ENCODE results near the gene CACNA2D3.

The CACNA2D3 gene

DNA sequence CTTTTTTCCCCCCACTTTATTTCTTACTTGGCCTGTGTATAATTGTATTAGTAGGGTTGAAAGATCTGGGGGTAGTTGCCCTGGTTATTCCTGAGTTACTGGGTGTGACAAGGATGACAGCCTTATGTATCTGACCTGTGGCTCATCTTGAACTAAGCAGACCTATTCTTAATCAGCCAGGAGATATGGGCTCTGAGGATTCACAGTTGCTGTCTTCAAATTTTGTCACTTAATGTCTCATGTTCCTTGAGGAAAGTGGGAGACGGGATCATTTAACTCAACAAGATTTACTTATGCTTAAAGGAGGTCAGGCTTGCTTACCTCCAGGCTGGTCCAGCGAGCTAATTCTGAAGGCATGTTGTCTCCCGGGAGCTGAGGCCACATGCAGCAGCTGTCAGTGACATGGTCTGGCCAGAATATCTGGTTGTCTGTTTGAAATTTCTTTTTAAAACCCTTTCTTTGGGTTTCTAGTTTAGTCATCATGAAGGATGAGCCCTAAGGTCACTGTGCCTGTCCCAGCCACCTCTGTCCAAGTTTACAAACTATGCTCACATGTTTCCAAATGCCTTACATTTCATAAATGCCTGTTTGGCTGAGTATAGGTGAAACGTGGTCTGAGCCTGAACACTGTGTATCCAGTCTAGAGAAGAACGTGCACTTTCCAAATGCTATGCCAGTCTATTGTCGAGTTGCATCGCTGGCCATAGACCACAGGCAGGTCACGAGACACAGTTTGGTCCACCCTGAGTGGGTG is 778.7 kb downstream of the CACNA2D3 start:
- Histone ChIP-seq H2BK5ac (ENCODE audit: low read length) (no peak overlapping the region), H3K79me2 (ENCODE audit: control insufficient read depth, insufficient read depth, low read length) (no peaks in the 10 kb centered on the region), H3K79me1 (ENCODE audit: low read length) (no peaks in the 10 kb centered on the region), H3K27ac (ENCODE audit: low read depth, low read length) (no peak overlapping the region), H3K4ac (ENCODE audit: low read depth, low read length) (no peak overlapping the region), H3K36me3 (ENCODE audit: control insufficient read depth, insufficient read depth, low read length) (peaks cover 2% of the 10 kb centered on the region), H3K4me1 (ENCODE audit: control insufficient read depth, low read depth, low read length) (no peaks in the 10 kb centered on the region), H3K9ac (ENCODE audit: low read length) (no peak overlapping the region), H2AK5ac (ENCODE audit: low read length) (no peak overlapping the region), H3K23ac (ENCODE audit: low read length) (no peak overlapping the region), H4K5ac (ENCODE audit: low read length) (no peak overlapping the region), H3K27me3 (ENCODE audit: insufficient read depth, low read length, poor library complexity) (peaks cover 2% of the 10 kb centered on the region), H3K18ac (ENCODE audit: low read length) (no peak overlapping the region), H3K4me3 (ENCODE audit: low read length) (no peak overlapping the region), H2BK15ac (replicated peaks; ENCODE audit: low read depth) (no peak overlapping the region), H3K56ac (ENCODE audit: low read length) (no peak overlapping the region), H3K4me2 (ENCODE audit: low read length) (no peak overlapping the region), H4K8ac (ENCODE audit: low read depth, low read length) (no peak overlapping the region), H2BK120ac (ENCODE audit: low read depth, low read length) (no peak overlapping the region)
- no peak for DNase-seq
- WGBS (ENCODE audit: extremely low coverage, insufficient coverage, low lambda C conversion rate): no CpG with 5 or more reads among the region's 8 CpGs

DNA sequence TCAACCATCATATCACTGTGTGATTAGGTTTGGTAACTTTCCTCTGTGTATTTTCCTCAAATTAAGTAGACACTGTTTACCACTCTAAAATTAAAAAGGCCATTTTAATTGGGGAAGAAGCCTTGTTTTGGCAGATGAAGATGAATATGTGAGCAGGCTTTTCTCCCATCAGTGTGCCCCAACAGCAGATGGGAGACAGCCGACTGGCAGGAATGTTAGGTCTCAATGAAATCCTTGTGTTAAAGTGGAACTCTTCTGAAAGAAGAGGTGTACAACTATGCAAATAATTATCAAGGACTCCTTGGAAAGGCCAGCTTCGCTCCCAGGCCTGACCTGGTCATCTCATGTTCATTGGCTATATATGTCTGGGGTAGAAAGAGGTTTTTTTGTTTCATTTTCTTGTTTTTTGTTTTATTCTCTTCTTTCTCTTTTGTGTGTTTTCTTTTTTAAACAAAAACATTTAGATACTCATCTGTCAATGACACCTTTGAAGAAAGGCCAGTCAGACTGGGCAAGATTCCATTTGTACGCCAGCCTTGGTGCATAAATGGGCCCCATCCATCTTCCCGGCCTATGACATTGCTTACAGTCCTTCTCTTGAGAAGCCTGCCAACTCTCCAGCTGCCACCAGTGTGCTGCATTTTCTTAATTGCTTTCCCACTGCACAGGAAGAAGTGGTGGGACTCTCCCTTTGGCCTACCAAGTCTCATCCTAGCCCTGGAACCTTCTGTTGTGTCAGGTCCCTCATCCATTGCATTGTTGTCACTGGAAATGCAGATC is 779.7 kb downstream of the CACNA2D3 start:
- H3K4me1 ChIP-seq (ENCODE audit: control insufficient read depth, low read depth, low read length): no peaks in the 10 kb centered on the region
- H3K18ac ChIP-seq (ENCODE audit: low read length): no peak overlapping the region
- no peak overlapping the region for H3K4me2 ChIP-seq (ENCODE audit: low read length)
- DNase-seq: no peak
- no peak overlapping the region for H2BK120ac ChIP-seq (ENCODE audit: low read depth, low read length)
- no peak overlapping the region for H3K9ac ChIP-seq (ENCODE audit: low read length)
- no peak overlapping the region for H2BK5ac ChIP-seq (ENCODE audit: low read length)
- H3K4me3 ChIP-seq (ENCODE audit: low read length): no peak overlapping the region
- peaks cover 2% of the 10 kb centered on the region for H3K27me3 ChIP-seq (ENCODE audit: insufficient read depth, low read length, poor library complexity)
- peaks cover 2% of the 10 kb centered on the region for H3K36me3 ChIP-seq (ENCODE audit: control insufficient read depth, insufficient read depth, low read length)
- H4K5ac ChIP-seq (ENCODE audit: low read length): no peak overlapping the region
- no peak overlapping the region for H3K4ac ChIP-seq (ENCODE audit: low read depth, low read length)
- no peak overlapping the region for H3K56ac ChIP-seq (ENCODE audit: low read length)
- H4K8ac ChIP-seq (ENCODE audit: low read depth, low read length): no peak overlapping the region
- no peaks in the 10 kb centered on the region for H3K79me2 ChIP-seq (ENCODE audit: control insufficient read depth, insufficient read depth, low read length)
- H3K79me1 ChIP-seq (ENCODE audit: low read length): no peaks in the 10 kb centered on the region
- WGBS (ENCODE audit: extremely low coverage, insufficient coverage, low lambda C conversion rate): no CpG with 5 or more reads among the region's 4 CpGs
- H3K23ac ChIP-seq (ENCODE audit: low read length): no peak overlapping the region
- no peak overlapping the region for H3K27ac ChIP-seq (ENCODE audit: low read depth, low read length)
- H2BK15ac ChIP-seq (replicated peaks; ENCODE audit: low read depth): no peak overlapping the region
- H2AK5ac ChIP-seq (ENCODE audit: low read length): no peak overlapping the region

DNA sequence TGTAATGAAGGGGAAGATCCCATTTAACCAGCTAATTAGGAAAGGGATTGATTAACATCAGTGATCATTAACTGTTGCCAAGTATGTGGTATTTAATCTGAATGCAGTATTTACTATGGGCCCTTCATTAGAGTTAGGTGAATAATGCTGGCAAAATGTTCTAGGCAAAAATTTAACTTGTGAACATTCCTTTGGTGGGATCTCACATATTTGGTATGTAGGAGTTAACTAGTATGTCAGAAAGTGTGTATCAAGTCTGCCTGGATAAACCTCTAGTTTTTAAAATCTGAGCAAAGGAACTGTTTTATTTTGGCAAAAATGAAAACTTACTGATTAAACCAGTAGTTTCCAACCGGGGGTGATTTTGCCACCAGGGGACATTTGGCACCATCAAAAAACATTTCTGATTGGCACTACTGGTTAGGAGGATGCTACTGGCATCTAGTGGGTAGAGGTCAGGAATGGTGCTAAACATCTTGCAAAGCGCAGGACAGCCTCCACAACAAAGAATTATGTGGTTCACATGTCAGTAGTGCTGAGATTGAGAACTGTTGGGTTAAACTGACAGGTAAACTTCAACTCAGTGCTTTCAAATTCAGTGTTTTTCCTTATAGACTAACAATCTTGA is 783.0 kb downstream of the CACNA2D3 start:
- peak; percentile 13 for DNase-seq

DNA sequence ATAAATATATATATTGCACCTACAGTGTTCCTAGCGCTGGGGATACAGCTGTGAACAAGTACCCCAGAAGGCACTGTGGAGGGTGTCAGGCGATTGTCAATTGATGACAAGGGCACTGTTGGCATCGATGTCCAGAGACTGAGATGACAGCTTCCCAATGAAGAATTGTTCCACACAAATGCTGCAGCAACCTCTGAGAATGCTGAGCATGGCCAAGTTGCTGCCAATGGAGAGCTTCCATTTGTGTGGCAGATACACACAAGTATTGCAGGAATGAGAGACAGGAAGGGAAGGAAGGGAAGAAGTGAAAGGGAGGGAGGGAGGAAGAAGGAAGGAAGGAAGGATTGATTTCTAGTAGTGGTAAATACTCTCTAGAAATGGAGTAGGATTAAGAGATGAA is 783.6 kb downstream of the CACNA2D3 start:
- no peaks in the 10 kb centered on the region for H3K79me2 ChIP-seq (ENCODE audit: control insufficient read depth, insufficient read depth, low read length)
- no peak overlapping the region for H2BK5ac ChIP-seq (ENCODE audit: low read length)
- H3K4me3 ChIP-seq (ENCODE audit: low read length): no peak overlapping the region
- no peak overlapping the region for H4K8ac ChIP-seq (ENCODE audit: low read depth, low read length)
- no peak overlapping the region for H2AK5ac ChIP-seq (ENCODE audit: low read length)
- no peak overlapping the region for H3K4me2 ChIP-seq (ENCODE audit: low read length)
- WGBS (ENCODE audit: extremely low coverage, insufficient coverage, low lambda C conversion rate): no CpG with 5 or more reads among the region's 3 CpGs
- H3K27me3 ChIP-seq (ENCODE audit: insufficient read depth, low read length, poor library complexity): no peaks in the 10 kb centered on the region
- no peak overlapping the region for H3K56ac ChIP-seq (ENCODE audit: low read length)
- no peak overlapping the region for H3K27ac ChIP-seq (ENCODE audit: low read depth, low read length)
- DNase-seq: no peak
- H3K4ac ChIP-seq (ENCODE audit: low read depth, low read length): no peak overlapping the region
- no peak overlapping the region for H3K18ac ChIP-seq (ENCODE audit: low read length)
- no peak overlapping the region for H2BK15ac ChIP-seq (replicated peaks; ENCODE audit: low read depth)
- H3K9ac ChIP-seq (ENCODE audit: low read length): no peak overlapping the region
- H3K23ac ChIP-seq (ENCODE audit: low read length): peak overlapping the region; percentile 85
- H3K4me1 ChIP-seq (ENCODE audit: control insufficient read depth, low read depth, low read length): no peaks in the 10 kb centered on the region
- H3K79me1 ChIP-seq (ENCODE audit: low read length): no peaks in the 10 kb centered on the region
- H2BK120ac ChIP-seq (ENCODE audit: low read depth, low read length): no peak overlapping the region
- H4K5ac ChIP-seq (ENCODE audit: low read length): no peak overlapping the region
- H3K36me3 ChIP-seq (ENCODE audit: control insufficient read depth, insufficient read depth, low read length): peaks cover 2% of the 10 kb centered on the region

More for the DNA sequence above, 783.0 kb downstream of the CACNA2D3 start:
- H3K18ac ChIP-seq (ENCODE audit: low read length): no peak overlapping the region
- H3K27ac ChIP-seq (ENCODE audit: low read depth, low read length): no peak overlapping the region
- H4K8ac ChIP-seq (ENCODE audit: low read depth, low read length): no peak overlapping the region
- no peak overlapping the region for H2BK15ac ChIP-seq (replicated peaks; ENCODE audit: low read depth)
- no peaks in the 10 kb centered on the region for H3K4me1 ChIP-seq (ENCODE audit: control insufficient read depth, low read depth, low read length)
- no peak overlapping the region for H3K23ac ChIP-seq (ENCODE audit: low read length)
- no peaks in the 10 kb centered on the region for H3K79me1 ChIP-seq (ENCODE audit: low read length)
- no CpG with 5 or more reads among the region's 2 CpGs for WGBS (ENCODE audit: extremely low coverage, insufficient coverage, low lambda C conversion rate)
- H3K4me3 ChIP-seq (ENCODE audit: low read length): no peak overlapping the region
- no peaks in the 10 kb centered on the region for H3K27me3 ChIP-seq (ENCODE audit: insufficient read depth, low read length, poor library complexity)
- H3K36me3 ChIP-seq (ENCODE audit: control insufficient read depth, insufficient read depth, low read length): peaks cover 2% of the 10 kb centered on the region
- H2BK120ac ChIP-seq (ENCODE audit: low read depth, low read length): no peak overlapping the region
- no peaks in the 10 kb centered on the region for H3K79me2 ChIP-seq (ENCODE audit: control insufficient read depth, insufficient read depth, low read length)
- H3K4ac ChIP-seq (ENCODE audit: low read depth, low read length): no peak overlapping the region
- no peak overlapping the region for H3K9ac ChIP-seq (ENCODE audit: low read length)
- H2AK5ac ChIP-seq (ENCODE audit: low read length): no peak overlapping the region
- H3K4me2 ChIP-seq (ENCODE audit: low read length): no peak overlapping the region
- no peak overlapping the region for H3K56ac ChIP-seq (ENCODE audit: low read length)
- no peak overlapping the region for H2BK5ac ChIP-seq (ENCODE audit: low read length)
- H4K5ac ChIP-seq (ENCODE audit: low read length): no peak overlapping the region

DNA sequence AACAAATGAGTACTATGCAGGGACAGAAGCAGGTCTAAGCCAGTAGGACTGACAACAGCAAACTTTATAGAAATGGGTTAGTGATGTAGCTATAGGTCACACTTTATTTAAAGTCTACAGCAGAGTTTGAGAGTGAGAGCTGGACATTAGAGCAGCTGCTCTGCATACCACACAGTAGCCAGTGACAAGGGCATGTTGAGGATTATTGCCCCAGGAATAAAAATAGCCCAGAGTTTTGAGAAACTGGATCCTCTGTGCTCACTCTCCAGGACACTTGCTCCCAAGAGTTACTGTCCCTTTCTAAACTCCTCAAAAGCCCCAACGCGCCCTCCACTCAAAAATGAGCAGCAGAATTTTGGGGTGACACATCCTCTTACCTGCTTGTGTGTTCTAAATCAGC is 784.4 kb downstream of the CACNA2D3 start:
- no peak overlapping the region for H3K9ac ChIP-seq (ENCODE audit: low read length)
- H3K4me3 ChIP-seq (ENCODE audit: low read length): no peak overlapping the region
- H4K5ac ChIP-seq (ENCODE audit: low read length): no peak overlapping the region
- H3K79me2 ChIP-seq (ENCODE audit: control insufficient read depth, insufficient read depth, low read length): no peaks in the 10 kb centered on the region
- no peak overlapping the region for H3K56ac ChIP-seq (ENCODE audit: low read length)
- H3K4me2 ChIP-seq (ENCODE audit: low read length): no peak overlapping the region
- H3K27ac ChIP-seq (ENCODE audit: low read depth, low read length): no peak overlapping the region
- no peak overlapping the region for H3K23ac ChIP-seq (ENCODE audit: low read length)
- H3K4me1 ChIP-seq (ENCODE audit: control insufficient read depth, low read depth, low read length): no peaks in the 10 kb centered on the region
- H3K4ac ChIP-seq (ENCODE audit: low read depth, low read length): no peak overlapping the region
- H3K36me3 ChIP-seq (ENCODE audit: control insufficient read depth, insufficient read depth, low read length): peaks cover 2% of the 10 kb centered on the region
- no peak overlapping the region for H3K18ac ChIP-seq (ENCODE audit: low read length)
- H3K27me3 ChIP-seq (ENCODE audit: insufficient read depth, low read length, poor library complexity): no peaks in the 10 kb centered on the region
- H2BK5ac ChIP-seq (ENCODE audit: low read length): no peak overlapping the region
- H3K79me1 ChIP-seq (ENCODE audit: low read length): no peaks in the 10 kb centered on the region
- H2BK15ac ChIP-seq (replicated peaks; ENCODE audit: low read depth): no peak overlapping the region
- no peak overlapping the region for H2BK120ac ChIP-seq (ENCODE audit: low read depth, low read length)
- DNase-seq: no peak
- no peak overlapping the region for H2AK5ac ChIP-seq (ENCODE audit: low read length)
- no CpG with 5 or more reads among the region's 2 CpGs for WGBS (ENCODE audit: extremely low coverage, insufficient coverage, low lambda C conversion rate)
- no peak overlapping the region for H4K8ac ChIP-seq (ENCODE audit: low read depth, low read length)
